ENCODE data around the gene MINDY4. TPM values are rescaled to one million over a fixed set of nuclear protein-coding genes. Genes with fewer than 3 reads are reported as not detected.

Gene MINDY4
- total and polyA plus RNA-seq, 10 of the 15 experiments (the other 5 are each of a cell fraction or from before 2014, with no cell fraction given), result 0.10 to 0.90 (median 0.40) TPM

GRCh38 chr7:30888747-30889146 is 117.5 kb downstream of the MINDY4 start:
- Histone ChIP-seq H3K36me3 (ENCODE audit: control insufficient read depth in 2 of 2, insufficient read depth in 2 of 2, low read length in 1 of 2) (no peaks in the 10 kb centered on the region), H3K27ac (ENCODE audit: control insufficient read depth, insufficient read depth) (no peak overlapping the region), H3K4me2 (ENCODE audit: control insufficient read depth, insufficient read depth) (no peak overlapping the region), H2AFZ (ENCODE audit: control insufficient read depth, low read depth, low read length) (no peak overlapping the region), H3K9me3 (replicated peaks; ENCODE audit: control insufficient read depth, insufficient read depth, low read length) (no peaks in the 10 kb centered on the region), H3K27me3 (replicated peaks in 1 of 2; ENCODE audit: control insufficient read depth in 2 of 2, insufficient read depth in 2 of 2, low read length in 1 of 2) (peaks cover 0 to 2% of the 10 kb centered on the region in 2 experiments; a peak in 2 of 4 replicates), H3K9ac (ENCODE audit: control insufficient read depth, insufficient read depth, low read length) (no peak overlapping the region), H3K4me3 (no peak overlapping the region), H4K20me1 (ENCODE audit: control insufficient read depth, insufficient read depth) (no peaks in the 10 kb centered on the region), H3K4me1 (ENCODE audit: control insufficient read depth, insufficient read depth, low read length) (no peaks in the 10 kb centered on the region; the same call in 1 of the 2 replicates), H3K79me2 (ENCODE audit: control insufficient read depth, insufficient read depth, low read length) (no peaks in the 10 kb centered on the region)
- TF ChIP-seq MYB (IDR thresholded peaks at IDR 0.05; ENCODE audit: borderline replicate concordance, low read depth, low read length) (no peak), ZBTB33 (IDR thresholded peaks at IDR 0.05) (no peak), EZH2 (IDR thresholded peaks at IDR 0.05; ENCODE audit: borderline replicate concordance, control insufficient read depth, low read depth, low read length) (no peak), CUX1 (IDR thresholded peaks at IDR 0.05; ENCODE audit: insufficient replicate concordance, low read depth, low read length) (no peak), SPI1 (IDR thresholded peaks at IDR 0.05; ENCODE audit: borderline replicate concordance, insufficient read depth, low read depth, low read length) (no peak), IRF4 (IDR thresholded peaks at IDR 0.05; ENCODE audit: low read depth, low read length) (no peak), KDM1A (IDR thresholded peaks at IDR 0.05; ENCODE audit: borderline replicate concordance) (no peak), ATF3 (IDR thresholded peaks at IDR 0.05; ENCODE audit: borderline replicate concordance, extremely low read depth, low read depth, low read length) (no peak), GABPA (IDR thresholded peaks at IDR 0.05; ENCODE audit: low read depth) (no peak), SUZ12 (IDR thresholded peaks at IDR 0.05; ENCODE audit: unreplicated experiment) (no peak), KAT2A (conservative IDR thresholded peaks at IDR 0.05; ENCODE audit: control insufficient read depth, low read depth, low read length) (no peak), SIX5 (IDR thresholded peaks at IDR 0.05; ENCODE audit: low read depth, low read length, severe bottlenecking) (no peak), NBN (IDR thresholded peaks at IDR 0.05) (no peak), TAF1 (IDR thresholded peaks at IDR 0.05; ENCODE audit: borderline replicate concordance, low read depth, low read length) (no peak), TCF12 (IDR thresholded peaks at IDR 0.05; ENCODE audit: low read depth, low read length) (no peak), SKIL (IDR thresholded peaks at IDR 0.05; ENCODE audit: low read depth, poor library complexity, severe bottlenecking) (no peak)
- ChIA-PET POLR2A (no interaction called here), RAD21 (ENCODE audit: unreplicated experiment) (no interaction called here), CTCF (no interaction called here), SMC1A (ENCODE audit: uncharacterized antibody, unreplicated experiment) (interaction anchor here (1.5 kb wide), 1 partner anchor 94 kb away, joined by 3 read pairs; no protein-coding TSS in a partner anchor)
- DNase-seq (ENCODE audit: low read depth, low spot score) (no peak), ATAC-seq (no peak), FAIRE-seq (no peak)
- intact Hi-C loops (cut with micrococcal nuclease; ENCODE audit: unreplicated experiment), result no loop called here
- in situ Hi-C loops (cut with MboI), result no loop called here
- 17% methylated on average over 3 of the region's 3 CpGs for WGBS (ENCODE audit: insufficient coverage, insufficient replicate concordance, low lambda C conversion rate, missing lambda C conversion rate)
- no TSS peak for BruUV-seq (replicated peaks)
